Ovary (tissue), 9 donors: ENCODE results near the gene DDIT4. TPM values are rescaled to one million over a fixed set of nuclear protein-coding genes. Genes with fewer than 3 reads are reported as not detected.

Experiments used
- DNase-seq, 5 donors: peaks; one replicate each; pipeline ENCODE4 v3.0.0-alpha.2; 2019 to 2020
- H3K27ac ChIP-seq, 2 donors: fragments of 200-600 bp; one replicate each; pipeline versions ENCODE4 v1.5.1 to v1.8.0; 2019 to 2022
- H3K27me3 ChIP-seq: fragments of 200-600 bp; one replicate; pipeline ENCODE4 v1.8.0; 2022
- H3K36me3 ChIP-seq: fragments of 200-600 bp; sonication (generic); one replicate; pipeline ENCODE4 v1.5.1; 2019
- H3K4me1 ChIP-seq: one replicate; pipeline ENCODE4 v1.8.1; 2013; ENCODE audit warnings: mild to moderate bottlenecking, moderate library complexity; ENCODE audit not compliant: insufficient read depth
- H3K4me3 ChIP-seq: fragments of 200-600 bp; sonication (generic); one replicate; pipeline ENCODE4 v1.5.1; 2017
- H3K9me3 ChIP-seq, 2 donors: fragments of 200-600 bp in 1 of 2; sonication (generic) in 1 of 2; one replicate each; pipeline versions ENCODE4 v1.5.1 to v1.8.1; 2013 to 2019; ENCODE audit warnings: mild to moderate bottlenecking in 1 of 2, moderate library complexity in 1 of 2
- EP300 ChIP-seq: sonication (generic); formaldehyde crosslinking; IDR thresholded peaks from one replicate; pipeline ENCODE4 v1.6.1; 2017; ENCODE audit warnings: antibody characterized with exemption
- POLR2A ChIP-seq: fragments of 450-650 bp; IDR thresholded peaks from one replicate; pipeline ENCODE4 v1.6.1; 2017; ENCODE audit warnings: antibody characterized with exemption, mild to moderate bottlenecking, moderate library complexity
- WGBS, 3 donors: extraction: QIAGEN DNeasy Blood & Tissue Kit in 1 of 3; methylation state at CpG; one replicate each; pipeline versions ENCODE4 v1.1.5 to v1.1.7; 2013 to 2017; 5-methylcytosine and 5-hydroxymethylcytosine counted together
- intact Hi-C, 4 donors: fragments of 100-400 bp; cut with DNase I; formaldehyde crosslinking; loops; one replicate each; pipeline versions ENCODE4 v1.11.0 to v1.15.1; 2022 to 2023
- polyA plus RNA-seq, 2 donors: library from polyadenylated mRNA; stranded (reverse); fragments of 200-250 nt in 1 of 2; fragments of 350-450 nt in 1 of 2; fragmentation: Illumina TruSeq in 1 of 2; extraction: RNeasy Lipid Tissue Mini Kit (QIAGEN cat#74804) in 1 of 2; gene quantifications; one replicate each; pipeline ENCODE4 v1.2.3, GENCODE V29; 2013 to 2014
- total RNA-seq, 7 donors: library from RNA; depleted of rRNA in 2 of 7; stranded (reverse); fragments of >200 nt in 2 of 7; fragmentation: NEBNext Ultra II Directional in 3 of 7; extraction: Animal tissue kit (Norgen Biotek cat#: 25700) in 3 of 7; gene quantifications; one replicate each; pipeline versions ENCODE4 v1.1.0 to v1.2.4, GENCODE V29; 2016 to 2023
- TF ChIP-seq, protein P1 (sequence below), 3 donors: fragments of 450-650 bp in 2 of 3; fragments of 200-600 bp in 1 of 3; IDR thresholded peaks; one replicate each; pipeline versions ENCODE4 v1.5.1 to v1.8.0; 2016 to 2022; ENCODE audit warnings: antibody characterized with exemption in 3 of 3, mild to moderate bottlenecking in 1 of 3
- donor health status: DM: no; HTN: no; CAD: no; lungs with moderate emphysema.
- donor health status: DM: no; HTN: no; CAD: no.
- donor health status: Bipolar disorder and iron deficiency.
- donor health status: DM: yes; HTN: yes; CAD: no.
- donor health status: DM: no; HTN: no; CAD: no.
- donor health status: DM: yes; HTN: yes; CAD: no.

The DDIT4 gene
- total and polyA plus RNA-seq, 9 donors: 46.6 to 1,952 (median 524) TPM

DNA sequence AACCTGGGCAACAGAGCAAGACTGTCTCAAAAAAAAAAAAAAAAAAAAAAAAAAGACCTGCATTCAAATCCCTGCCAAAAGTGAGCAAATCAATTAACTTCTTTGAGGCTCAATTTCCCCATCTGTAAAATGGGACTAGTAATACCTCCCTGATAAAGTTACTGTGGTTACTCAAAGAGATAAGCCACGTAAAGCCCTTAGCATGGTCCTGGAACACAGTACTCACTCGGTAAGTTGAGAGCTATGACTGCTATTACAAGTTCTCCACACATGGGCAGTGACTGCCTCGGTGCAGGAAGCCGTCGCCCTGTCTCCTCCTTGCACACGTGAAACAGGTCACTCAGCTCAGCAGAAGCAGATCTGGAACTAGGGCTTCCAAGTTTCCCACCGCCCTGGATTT, 37.9 kb downstream of the DDIT4 start:
- no peak for TF ChIP-seq EP300
- TF ChIP-seq, protein P1, sequence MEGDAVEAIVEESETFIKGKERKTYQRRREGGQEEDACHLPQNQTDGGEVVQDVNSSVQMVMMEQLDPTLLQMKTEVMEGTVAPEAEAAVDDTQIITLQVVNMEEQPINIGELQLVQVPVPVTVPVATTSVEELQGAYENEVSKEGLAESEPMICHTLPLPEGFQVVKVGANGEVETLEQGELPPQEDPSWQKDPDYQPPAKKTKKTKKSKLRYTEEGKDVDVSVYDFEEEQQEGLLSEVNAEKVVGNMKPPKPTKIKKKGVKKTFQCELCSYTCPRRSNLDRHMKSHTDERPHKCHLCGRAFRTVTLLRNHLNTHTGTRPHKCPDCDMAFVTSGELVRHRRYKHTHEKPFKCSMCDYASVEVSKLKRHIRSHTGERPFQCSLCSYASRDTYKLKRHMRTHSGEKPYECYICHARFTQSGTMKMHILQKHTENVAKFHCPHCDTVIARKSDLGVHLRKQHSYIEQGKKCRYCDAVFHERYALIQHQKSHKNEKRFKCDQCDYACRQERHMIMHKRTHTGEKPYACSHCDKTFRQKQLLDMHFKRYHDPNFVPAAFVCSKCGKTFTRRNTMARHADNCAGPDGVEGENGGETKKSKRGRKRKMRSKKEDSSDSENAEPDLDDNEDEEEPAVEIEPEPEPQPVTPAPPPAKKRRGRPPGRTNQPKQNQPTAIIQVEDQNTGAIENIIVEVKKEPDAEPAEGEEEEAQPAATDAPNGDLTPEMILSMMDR (IDR thresholded peaks at IDR 0.05): no peak
- TF ChIP-seq POLR2A: no peak
- Histone ChIP-seq H3K27ac (no peak overlapping the region), H3K27me3 (no peaks in the 10 kb centered on the region), H3K4me1 (peaks cover 36% of the 10 kb centered on the region), H3K4me3 (no peak overlapping the region), H3K36me3 (no peaks in the 10 kb centered on the region), H3K9me3 (no peaks in the 10 kb centered on the region)
- no peak for DNase-seq
- whole genome bisulfite sequencing, 3 donors: 89 to 92% (median 91%) methylated on average over 7 of the region's 7 CpGs
- intact Hi-C loops: loop anchor here in 1 of 4 donors (2.0 kb wide), 1 partner anchor 57 kb away; no protein-coding TSS in a partner anchor

DNA sequence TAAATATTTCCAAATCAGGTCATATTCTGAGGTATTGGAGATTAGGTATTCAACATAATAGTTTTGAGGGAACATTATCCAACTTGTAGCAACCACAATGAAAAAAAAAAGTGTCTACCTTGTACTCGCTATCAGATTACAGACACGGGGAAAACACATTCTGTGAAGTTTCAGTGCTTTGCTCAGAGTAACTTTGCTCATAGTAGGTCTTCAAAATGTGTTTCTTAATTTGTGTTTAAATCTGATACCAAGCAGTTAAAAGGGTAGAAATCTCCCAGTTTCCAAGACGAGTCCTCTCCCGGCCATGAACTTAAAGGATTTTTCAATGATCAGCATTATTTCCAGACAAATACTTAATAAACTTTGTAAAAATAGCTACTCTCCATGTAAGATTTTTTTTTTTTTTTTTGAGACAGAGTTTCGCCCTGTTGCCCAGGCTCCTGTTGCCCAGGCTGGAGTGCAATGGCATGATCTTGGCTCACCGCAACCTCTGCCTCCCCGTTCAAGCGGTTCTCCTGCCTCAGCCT, 39.2 kb downstream of the DDIT4 start:
- TF ChIP-seq EP300 (no peak), POLR2A (no peak)
- TF ChIP-seq, protein P1 (IDR thresholded peaks at IDR 0.05): no peak
- WGBS, 3 donors: 80 to 86% (median 86%) methylated on average over 8 of the region's 8 CpGs
- Histone ChIP-seq H3K9me3 (no peaks in the 10 kb centered on the region), H3K4me1 (peaks cover 41% of the 10 kb centered on the region), H3K27ac (no peak overlapping the region), H3K36me3 (no peaks in the 10 kb centered on the region), H3K27me3 (no peaks in the 10 kb centered on the region), H3K4me3 (no peak overlapping the region)
- intact Hi-C loops: no loop called here
- DNase-seq: no peak

DNA sequence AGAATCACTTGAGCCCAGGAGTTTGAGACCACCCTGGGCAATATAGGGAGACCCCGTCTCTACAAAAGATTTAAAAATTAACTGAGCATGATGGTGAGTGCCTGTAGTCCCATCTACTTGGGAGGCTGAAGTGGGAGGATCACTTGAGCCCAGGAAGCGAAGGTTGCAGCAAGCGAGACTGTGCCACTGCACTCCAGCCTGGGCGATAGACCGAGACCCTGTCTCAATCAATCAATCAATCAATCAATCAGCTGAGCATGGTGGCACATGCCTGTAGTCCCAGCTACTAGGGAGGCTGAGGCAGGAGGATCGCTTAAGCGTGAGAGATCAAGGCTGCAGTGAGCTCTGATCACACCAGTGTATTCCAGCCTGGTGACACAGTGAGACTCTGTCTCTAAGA, 40.5 kb downstream of the DDIT4 start:
- no peaks in the 10 kb centered on the region for H3K36me3 ChIP-seq
- TF ChIP-seq, protein P1 (IDR thresholded peaks at IDR 0.05): no peak
- TF ChIP-seq POLR2A (no peak), EP300 (no peak)
- no peaks in the 10 kb centered on the region for H3K27me3 ChIP-seq
- H3K4me1 ChIP-seq: peaks cover 34% of the 10 kb centered on the region
- intact Hi-C loops: no loop called here
- H3K9me3 ChIP-seq: no peaks in the 10 kb centered on the region
- WGBS, 3 donors: 95 to 97% (median 96%) methylated on average over 7 of the region's 7 CpGs
- no peak overlapping the region for H3K4me3 ChIP-seq
- no peak for DNase-seq
- no peak overlapping the region for H3K27ac ChIP-seq

DNA sequence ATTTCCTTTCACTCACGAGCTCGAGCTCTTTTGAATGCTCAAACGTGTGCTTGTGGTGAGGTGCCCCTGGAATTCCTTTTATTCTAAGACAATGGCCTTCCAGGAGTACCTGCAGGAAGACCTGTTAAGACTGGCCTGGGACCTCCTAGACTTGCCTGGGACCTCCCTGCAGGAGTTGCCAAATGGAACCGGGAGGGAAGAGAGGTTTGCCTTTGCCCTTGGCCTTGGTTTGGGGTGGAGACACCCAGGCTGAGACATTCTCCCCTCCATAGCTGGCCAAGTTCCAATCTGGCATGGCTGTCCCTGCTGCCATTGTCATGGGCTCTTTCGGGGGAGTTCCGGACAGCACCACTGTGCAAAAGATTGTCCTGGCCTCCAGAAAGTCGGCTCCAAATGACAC, 41.3 kb downstream of the DDIT4 start:
- Histone ChIP-seq H3K9me3 (no peaks in the 10 kb centered on the region), H3K4me3 (no peak overlapping the region), H3K4me1 (peaks cover 32% of the 10 kb centered on the region), H3K27me3 (no peaks in the 10 kb centered on the region), H3K36me3 (no peaks in the 10 kb centered on the region), H3K27ac (peak overlapping the region; percentile 15 to 63)
- WGBS, 3 donors: 52 to 56% (median 53%) methylated on average over 7 of the region's 7 CpGs
- no peak for TF ChIP-seq EP300
- TF ChIP-seq, protein P1 (IDR thresholded peaks at IDR 0.05): no peak
- TF ChIP-seq POLR2A: no peak
- peak in 2 of 5 donors; percentile 47 to 64 for DNase-seq
- intact Hi-C loops: no loop called here
